NOMO-1 (cell line): ENCODE results near the gene ABCA8.
"Not testable (repeated sequence)": the region's sequence is repeated elsewhere in the genome, so short reads cannot be mapped to it uniquely, and the experiment has no call there.

ENCODE experiments used
- DNase-seq, 2 experiments: peaks; one replicate each; lab custom pipeline; 2025; ENCODE audit not compliant: unreplicated experiment in 2 of 2; lab: John Stamatoyannopoulos, UW

Gene ABCA8

GRCh38 chr17:68830313-68830712 lies 124.9 kb downstream of the ABCA8 start:
- no peak for DNase-seq

- no peak for DNase-seq
Observed at GRCh38 chr17:68829211-68829610, 126.0 kb downstream of the ABCA8 start.

- DNase-seq, result no peak
Observed at GRCh38 chr17:68824707-68825106, 130.5 kb downstream of the ABCA8 start.

GRCh38 chr17:68824185-68824584 lies 131.0 kb downstream of the ABCA8 start:
- DNase-seq, result not testable (repeated sequence)

GRCh38 chr17:68822719-68823289 lies 132.4 kb downstream of the ABCA8 start:
- no peak for DNase-seq

DNA sequence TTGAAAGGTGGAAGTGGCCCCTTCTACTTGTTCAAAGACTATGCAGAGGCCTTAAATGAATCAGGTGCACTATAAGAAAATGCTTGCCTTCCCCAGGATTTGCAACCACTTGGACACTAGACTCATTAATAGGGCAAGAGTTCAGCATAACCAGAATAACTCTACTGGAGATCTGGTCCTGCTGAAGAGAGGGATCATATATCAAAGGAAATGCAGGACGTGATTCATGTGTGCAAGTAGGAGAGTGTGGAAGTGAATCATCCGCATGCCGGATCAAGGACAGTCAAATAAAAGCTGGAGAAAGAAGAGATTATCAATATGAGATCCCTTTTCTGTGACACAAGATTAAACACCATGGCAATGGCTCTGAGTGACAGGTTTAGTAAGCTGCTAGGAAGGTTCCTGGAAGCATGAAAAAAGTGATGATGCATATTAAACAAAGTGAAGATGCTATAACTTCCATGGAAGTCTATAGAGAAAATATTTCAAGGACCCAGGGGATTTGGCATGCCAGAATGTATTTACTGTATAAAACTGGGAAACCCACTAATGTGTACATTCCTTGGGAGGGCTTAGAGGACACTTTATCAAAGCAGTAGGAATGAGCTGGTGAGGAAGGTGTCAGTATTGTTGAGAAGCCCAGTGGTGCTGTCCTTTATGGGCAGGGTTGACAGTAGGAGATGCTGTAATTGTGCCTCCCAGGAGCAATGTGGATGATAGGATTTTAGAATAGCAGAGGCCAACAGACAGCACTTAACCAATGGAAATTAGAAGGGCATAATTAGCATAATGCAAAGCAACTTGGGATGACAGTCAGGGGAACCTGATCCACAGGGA lies 133.1 kb downstream of the ABCA8 start:
- no peak for DNase-seq

GRCh38 chr17:68820825-68821481 lies 134.2 kb downstream of the ABCA8 start:
- no peak for DNase-seq

GRCh38 chr17:68820476-68820824 lies 134.7 kb downstream of the ABCA8 start:
- no peak for DNase-seq

DNA sequence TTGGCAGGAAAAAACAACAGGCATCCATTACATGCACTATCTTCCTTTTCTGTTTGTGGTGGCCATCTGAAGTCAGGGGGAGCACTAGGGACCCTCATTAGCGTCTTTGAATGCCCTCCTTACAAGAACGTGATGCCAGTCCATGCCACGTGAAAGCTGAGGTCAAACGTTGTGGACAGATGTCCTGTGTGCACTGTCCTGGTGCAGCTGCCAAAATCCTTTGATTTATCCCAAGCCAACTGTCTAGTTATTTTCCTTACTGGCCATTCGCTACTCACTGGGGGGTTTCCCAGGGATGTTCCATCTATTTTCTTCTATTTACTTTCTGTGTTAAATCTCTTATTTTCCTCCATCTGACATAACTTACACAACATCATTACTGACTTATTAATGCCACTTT lies 135.7 kb downstream of the ABCA8 start:
- no peak for DNase-seq
